Astrocyte of the spinal cord (primary cell): ENCODE results near the gene MAS1L.

Experiments used
- DNase-seq: peaks from one replicate; pipeline ENCODE4 v3.0.0; 2011; ENCODE audit warnings: low read depth, low spot score
- H3K4me3 ChIP-seq: 2 replicates; pipeline ENCODE4 v1.5.1; 2011; ENCODE audit warnings: low read depth, mild to moderate bottlenecking, low read length, moderate library complexity
- in situ Hi-C: cut with HindIII; loops from 2 replicates; pipeline ENCODE4 v1.10.0; 2017; ENCODE audit warnings: low sequenced_read_pairs
- TF ChIP-seq, protein P1 (sequence below): IDR thresholded peaks from 2 replicates; pipeline ENCODE4 v1.5.1; 2012; ENCODE audit warnings: low read depth, mild to moderate bottlenecking, low read length, inconsistent platforms

The MAS1L gene

DNA sequence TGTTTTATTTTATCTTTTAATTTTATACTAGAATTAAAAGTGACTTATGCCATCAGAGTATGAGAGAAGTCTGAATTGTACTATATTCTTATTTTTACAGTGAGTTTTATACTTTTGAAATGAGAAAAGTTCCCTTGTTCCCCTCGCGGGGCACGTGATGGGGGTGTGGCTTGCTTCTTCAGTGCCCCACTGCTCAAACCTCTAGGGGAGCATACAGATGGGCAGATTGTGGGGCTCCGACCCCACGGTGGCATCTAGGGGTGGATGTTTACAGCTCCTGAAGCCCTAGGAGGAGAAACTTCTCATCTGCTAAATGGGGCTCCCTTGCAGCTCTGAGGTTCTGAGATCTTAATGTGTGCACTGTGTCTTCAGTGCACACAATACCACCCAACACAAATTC, 11.9 kb upstream of the MAS1L start:
- no peak overlapping the region for H3K4me3 ChIP-seq
- TF ChIP-seq, protein P1, sequence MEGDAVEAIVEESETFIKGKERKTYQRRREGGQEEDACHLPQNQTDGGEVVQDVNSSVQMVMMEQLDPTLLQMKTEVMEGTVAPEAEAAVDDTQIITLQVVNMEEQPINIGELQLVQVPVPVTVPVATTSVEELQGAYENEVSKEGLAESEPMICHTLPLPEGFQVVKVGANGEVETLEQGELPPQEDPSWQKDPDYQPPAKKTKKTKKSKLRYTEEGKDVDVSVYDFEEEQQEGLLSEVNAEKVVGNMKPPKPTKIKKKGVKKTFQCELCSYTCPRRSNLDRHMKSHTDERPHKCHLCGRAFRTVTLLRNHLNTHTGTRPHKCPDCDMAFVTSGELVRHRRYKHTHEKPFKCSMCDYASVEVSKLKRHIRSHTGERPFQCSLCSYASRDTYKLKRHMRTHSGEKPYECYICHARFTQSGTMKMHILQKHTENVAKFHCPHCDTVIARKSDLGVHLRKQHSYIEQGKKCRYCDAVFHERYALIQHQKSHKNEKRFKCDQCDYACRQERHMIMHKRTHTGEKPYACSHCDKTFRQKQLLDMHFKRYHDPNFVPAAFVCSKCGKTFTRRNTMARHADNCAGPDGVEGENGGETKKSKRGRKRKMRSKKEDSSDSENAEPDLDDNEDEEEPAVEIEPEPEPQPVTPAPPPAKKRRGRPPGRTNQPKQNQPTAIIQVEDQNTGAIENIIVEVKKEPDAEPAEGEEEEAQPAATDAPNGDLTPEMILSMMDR: no peak
- DNase-seq: no peak
- in situ Hi-C loops: no loop called here

DNA sequence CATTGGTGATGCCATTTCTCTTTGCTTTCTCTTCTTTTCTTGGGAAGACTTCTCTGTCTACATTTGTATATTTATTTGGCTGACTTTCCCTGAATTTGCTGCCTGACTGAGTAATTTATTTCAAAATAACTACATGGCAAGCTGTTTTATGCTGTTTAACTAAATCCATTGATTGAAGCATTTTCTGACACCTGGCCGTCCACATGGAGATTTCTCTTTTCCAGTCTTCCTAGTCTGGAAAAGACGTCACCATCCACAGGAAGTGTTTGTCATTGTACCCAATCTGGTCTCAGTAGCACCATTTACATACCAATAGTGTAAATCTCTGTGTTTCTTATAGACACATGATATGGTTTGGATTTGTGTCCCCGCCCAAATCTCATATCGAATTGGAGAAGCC, 9.2 kb upstream of the MAS1L start:
- in situ Hi-C loops: no loop called here
- TF ChIP-seq, protein P1: no peak
- DNase-seq: no peak
- no peak overlapping the region for H3K4me3 ChIP-seq

DNA sequence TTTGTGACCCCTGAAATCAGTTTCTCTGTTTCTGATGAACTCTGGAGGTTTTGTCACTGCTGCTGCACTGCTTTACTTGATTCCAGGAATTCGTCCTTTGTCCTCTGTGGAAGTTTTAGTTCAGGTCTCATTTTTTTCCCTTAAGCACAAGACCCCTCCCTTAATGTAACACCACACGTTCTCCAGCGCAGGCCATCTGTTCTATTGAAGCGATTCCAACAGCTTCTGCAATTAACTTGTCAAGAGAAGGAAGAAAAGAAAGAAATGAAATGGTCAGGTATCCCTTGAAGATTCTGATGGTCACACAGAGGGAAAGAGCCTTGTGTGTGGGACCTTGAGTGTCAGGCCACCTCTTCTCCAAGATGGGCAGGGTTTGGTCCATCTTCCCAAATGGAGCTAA, 7.8 kb upstream of the MAS1L start:
- in situ Hi-C loops: no loop called here
- no peak overlapping the region for H3K4me3 ChIP-seq
- TF ChIP-seq, protein P1: no peak
- DNase-seq: no peak

DNA sequence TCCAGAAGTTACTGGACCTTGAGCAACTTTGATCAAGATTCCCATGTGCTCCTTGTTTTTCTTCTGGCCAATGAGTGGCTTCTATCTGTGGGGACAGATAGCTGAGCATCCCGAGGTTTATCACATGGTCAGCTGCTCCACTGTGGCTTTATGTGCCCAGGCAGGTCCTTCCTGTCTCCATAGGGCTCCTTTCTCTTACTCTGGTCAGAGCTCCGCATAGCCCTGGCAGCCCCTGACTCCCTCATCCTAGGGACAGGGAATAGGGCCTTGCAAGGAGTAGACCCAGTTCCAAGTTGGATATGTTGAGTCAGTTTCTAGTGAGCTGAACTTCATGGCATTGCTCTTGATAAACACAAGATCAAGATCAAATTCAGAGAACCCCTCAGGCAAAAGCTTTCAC, 6.4 kb upstream of the MAS1L start:
- TF ChIP-seq, protein P1: no peak
- in situ Hi-C loops: no loop called here
- DNase-seq: no peak
- H3K4me3 ChIP-seq: no peak overlapping the region

DNA sequence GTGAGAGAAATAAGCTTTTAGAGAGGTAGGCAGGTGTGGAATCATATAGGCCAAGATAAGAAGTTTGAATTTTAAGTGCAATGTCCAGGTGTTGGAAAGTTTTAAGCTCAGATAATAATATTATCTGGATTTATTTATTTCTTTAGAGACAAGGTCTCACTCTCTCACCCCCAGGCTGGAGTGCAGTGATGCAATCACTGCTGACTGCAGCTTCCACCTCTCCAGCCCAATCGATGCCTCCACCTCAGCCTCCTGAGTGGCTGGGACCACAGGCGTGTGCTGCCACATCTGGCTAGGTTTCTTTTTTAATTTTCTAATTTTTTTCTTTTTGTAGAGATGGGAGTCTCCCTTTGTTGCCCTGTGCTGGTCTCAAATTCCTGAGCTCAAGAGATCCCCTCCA, 5.5 kb upstream of the MAS1L start:
- no peak overlapping the region for H3K4me3 ChIP-seq
- TF ChIP-seq, protein P1: no peak
- in situ Hi-C loops: no loop called here
- no peak for DNase-seq

DNA sequence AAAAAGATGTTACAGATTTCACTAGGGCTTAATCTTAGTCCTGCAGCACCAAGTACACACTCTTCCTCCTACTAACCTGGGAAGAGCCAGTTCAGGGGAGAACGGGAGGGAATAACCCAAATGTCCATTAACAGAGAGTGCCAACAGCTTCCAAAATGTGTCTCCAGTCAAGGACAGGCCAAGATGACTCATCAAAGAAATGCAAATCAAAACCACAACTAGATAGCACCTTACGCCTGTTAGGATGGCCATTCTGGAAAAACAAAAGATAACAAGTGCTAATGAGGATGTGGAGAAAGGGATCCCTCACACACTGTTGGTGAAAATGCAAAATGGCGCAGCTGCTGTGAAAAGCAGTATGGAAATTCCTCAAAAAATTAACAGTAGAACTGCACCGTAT, 3.8 kb upstream of the MAS1L start:
- no peak for DNase-seq
- TF ChIP-seq, protein P1: no peak
- H3K4me3 ChIP-seq: no peak overlapping the region
- in situ Hi-C loops: no loop called here

DNA sequence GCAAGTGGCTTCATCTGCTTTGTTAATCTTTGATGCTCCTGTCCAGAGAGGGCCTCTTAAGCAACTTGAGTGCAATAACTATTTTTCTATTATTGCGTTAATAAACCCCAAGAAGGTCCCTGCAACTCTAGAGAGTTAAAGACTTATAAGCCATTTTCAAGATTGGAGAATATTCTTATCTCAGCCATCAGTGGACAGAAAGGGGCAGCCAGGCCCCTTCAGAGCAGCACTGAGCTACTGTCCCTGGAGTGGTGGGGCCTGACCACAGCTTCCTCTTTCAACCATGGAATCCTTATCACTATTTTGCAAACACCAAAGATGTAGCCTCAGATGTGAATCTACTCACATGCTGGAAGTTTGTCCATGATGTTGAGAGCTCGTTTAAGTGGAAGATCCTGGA, 2.8 kb upstream of the MAS1L start:
- DNase-seq: no peak
- in situ Hi-C loops: no loop called here
- TF ChIP-seq, protein P1: no peak

More for the DNA sequence above, 2.8 kb upstream of the MAS1L start:
- H3K4me3 ChIP-seq: no peak overlapping the region
